ENCODE results near the gene PLEKHG2.

The PLEKHG2 gene

DNA sequence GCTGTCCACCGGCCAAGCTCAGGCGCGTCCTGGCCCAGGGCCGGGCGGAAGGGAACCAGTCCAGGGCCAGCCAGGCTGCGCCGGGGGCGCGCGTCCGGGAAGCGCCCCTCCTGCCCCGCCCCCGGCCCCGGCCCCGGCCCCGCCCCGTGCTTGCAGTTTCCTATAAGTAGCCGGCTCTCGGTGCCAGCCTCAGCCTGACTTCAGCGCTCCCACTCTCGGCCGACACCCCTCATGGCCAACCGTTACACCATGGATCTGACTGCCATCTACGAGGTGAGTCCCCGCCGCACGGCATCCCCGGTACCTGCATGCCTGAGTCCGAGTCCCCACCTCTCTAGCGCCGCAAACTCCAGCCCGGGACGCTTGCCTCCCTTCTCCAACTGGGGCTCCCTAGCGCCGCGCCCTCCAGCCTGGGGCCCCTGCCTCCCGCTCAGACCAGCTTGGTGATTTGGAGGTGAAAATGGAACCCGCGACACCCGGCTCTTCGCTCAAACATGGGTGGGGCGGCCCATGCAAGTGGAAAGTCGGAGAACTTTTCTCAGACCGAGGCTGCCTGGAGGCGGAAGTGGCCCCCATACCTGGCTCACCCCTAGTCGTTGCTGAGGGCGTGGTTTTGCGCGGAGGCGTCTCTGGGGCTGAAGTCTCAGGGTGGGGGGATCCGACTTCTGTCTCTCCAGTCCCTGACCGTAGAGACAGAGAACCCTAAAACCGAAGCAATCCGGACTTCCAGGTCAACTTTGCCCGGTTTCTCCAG lies 5.6 kb upstream of the PLEKHG2 start, which contains the start of gene ZFP36:
Gene ZFP36, plus strand, starts transcription at position 192 of the 754 bp plus-strand sequence. Its CDS starts 58 bp downstream, at position 250.
- DNase-seq (ENCODE audit: low read depth), result peak; percentile 87

DNA sequence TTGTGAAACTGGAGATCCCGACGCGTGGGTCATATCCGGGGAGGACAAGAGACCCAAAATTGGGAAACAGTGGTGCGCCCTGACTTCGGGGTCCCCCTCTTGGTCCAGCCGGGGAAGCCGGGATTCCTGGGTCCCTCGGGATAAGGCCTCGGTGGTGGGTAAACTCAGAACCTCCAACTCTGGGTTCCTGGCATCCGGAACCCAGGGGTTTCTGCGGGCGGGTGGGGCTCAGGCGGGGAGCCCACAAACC lies 5.1 kb upstream of the PLEKHG2 start:
- DNase-seq (ENCODE audit: low read depth), result no peak

GRCh38 chr19:39407660-39408391 lies 4.6 kb upstream of the PLEKHG2 start:
- peak; percentile 24 for DNase-seq (ENCODE audit: low read depth)

- peak; percentile 56 for DNase-seq (ENCODE audit: low read depth)
Observed at GRCh38 chr19:39408392-39409207, 3.9 kb upstream of the PLEKHG2 start.

GRCh38 chr19:39409208-39410016 lies 3.1 kb upstream of the PLEKHG2 start:
- DNase-seq (ENCODE audit: low read depth), result peak; percentile 74

DNA sequence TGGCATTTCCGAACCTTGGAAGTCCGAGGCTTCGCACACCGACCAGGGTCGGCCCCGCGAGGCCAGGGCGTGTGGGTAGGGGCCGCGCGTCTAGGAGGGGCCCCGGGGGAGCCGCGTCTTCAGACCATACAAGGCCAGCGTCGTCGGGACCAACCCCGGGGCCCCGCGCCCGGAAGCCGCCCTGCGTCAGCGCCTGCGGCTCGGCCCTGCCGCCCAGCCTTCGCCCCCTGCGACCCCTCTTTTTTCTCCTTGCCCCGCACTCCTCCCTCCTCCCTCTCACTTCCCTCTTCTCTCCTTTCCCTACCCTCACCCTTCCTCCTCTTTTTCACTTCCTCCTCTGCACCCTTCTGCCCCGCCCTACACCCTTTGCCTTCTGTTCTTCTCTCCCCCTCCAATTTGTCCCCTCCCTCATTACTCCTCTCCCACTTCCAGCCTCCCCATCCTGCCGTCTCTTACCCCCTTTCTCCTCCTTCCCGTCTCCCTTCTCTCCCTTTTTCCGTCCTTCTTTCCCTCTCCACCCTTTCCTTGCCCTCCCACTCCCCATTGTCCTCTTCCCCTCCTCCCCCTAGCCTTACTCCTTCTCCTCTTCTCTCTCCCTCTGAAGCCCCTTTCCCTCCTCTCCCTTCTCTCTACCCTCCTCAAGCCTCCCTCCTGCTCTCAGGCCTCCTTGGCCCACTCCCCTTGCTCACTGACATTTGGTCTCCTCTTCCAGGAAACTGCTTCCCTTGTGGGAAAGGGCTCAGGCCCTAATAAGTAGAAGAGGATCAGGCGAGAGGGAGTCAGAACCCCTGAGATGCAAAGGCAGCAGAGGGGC lies 2.2 kb upstream of the PLEKHG2 start:
- peak; percentile 68 for DNase-seq (ENCODE audit: low read depth)

DNA sequence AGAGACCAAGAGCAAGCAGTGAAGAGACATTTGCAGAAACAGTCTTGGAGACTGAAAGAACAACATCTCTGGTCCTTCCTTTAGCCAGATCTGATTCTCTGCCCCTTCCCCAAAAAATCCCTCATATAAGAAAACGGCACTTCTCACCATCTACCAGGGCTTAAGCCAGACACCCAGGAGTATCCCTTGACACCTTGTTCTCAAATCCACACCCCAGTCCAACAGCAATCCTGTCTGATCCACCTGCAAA lies 1.7 kb upstream of the PLEKHG2 start:
- no peak for DNase-seq (ENCODE audit: low read depth)

- peak; percentile 52 for DNase-seq (ENCODE audit: low read depth)
Observed at GRCh38 chr19:39411081-39411831, 1.2 kb upstream of the PLEKHG2 start.

DNA sequence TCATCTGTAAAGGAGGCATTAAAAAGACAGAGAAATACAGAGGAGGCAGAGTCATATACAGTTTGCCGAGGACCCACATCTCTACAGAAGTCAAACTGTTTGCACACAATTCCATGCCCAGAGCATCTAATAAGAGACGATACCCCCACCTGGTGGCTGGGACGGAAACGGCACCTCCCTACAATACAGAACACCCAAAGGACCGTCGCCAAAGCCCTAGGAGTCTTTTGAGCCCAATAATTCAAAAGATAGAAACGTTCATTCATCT lies 703 bp upstream of the PLEKHG2 start:
- peak; percentile 94 for DNase-seq (ENCODE audit: low read depth)

DNA sequence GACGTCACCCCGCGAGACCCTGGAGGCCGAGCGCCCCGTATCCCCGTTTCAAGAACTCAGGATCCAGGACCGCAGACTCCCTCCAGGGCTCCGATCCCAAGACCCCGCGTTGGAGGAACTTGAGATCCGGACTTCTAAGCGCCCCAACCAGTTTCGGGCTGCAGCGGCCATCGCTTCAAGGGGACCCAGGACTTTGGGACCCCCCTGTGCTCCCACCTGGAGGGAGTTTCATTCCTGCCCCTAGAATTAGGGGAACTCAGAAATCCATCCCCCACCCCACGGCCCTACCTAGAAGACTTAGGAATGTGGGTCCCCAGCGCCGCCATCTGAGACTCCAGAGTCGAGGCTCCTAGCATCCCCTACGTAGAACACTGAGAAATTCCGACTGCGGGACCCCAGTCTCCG lies 400 bp downstream of the PLEKHG2 start:
- no peak for DNase-seq (ENCODE audit: low read depth)

DNA sequence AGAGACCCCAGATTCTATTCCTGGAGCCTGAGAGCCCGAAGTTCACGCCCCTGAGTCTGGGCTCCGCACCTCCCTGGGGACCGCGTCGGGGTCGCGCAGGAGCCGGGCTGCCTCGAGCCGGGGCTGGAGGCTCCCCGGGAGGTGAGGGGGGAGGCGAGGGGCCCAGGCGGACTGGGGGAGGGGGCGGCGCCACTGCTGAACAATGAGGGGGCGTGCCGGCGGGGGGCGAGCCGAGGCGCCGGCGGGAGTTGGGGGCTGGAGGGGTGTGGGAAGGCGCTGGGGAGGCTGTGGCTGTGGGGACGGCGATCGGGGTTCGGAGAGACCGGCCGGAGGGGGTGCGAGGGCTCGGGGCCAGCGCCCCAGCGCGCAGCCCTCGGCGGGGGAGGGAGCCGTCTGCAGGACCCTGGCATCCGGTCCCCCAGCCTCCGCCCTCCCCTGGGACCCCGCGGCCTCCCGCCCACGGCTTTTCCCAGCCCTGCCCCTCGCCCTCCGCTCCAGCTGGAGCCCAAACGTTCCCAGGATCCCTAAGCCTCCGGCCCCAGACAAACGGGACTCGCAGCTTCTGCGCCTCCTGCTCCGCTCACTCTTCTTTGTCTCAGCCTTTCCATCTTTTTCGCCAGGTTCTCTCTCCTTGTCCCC lies 922 bp downstream of the PLEKHG2 start:
- DNase-seq (ENCODE audit: low read depth), result peak; percentile 64

- peak; percentile 41 for DNase-seq (ENCODE audit: low read depth)
Observed at GRCh38 chr19:39413911-39414608, 1.6 kb downstream of the PLEKHG2 start.

- no peak for DNase-seq (ENCODE audit: low read depth)
Observed at GRCh38 chr19:39415111-39416046, 2.9 kb downstream of the PLEKHG2 start.

DNA sequence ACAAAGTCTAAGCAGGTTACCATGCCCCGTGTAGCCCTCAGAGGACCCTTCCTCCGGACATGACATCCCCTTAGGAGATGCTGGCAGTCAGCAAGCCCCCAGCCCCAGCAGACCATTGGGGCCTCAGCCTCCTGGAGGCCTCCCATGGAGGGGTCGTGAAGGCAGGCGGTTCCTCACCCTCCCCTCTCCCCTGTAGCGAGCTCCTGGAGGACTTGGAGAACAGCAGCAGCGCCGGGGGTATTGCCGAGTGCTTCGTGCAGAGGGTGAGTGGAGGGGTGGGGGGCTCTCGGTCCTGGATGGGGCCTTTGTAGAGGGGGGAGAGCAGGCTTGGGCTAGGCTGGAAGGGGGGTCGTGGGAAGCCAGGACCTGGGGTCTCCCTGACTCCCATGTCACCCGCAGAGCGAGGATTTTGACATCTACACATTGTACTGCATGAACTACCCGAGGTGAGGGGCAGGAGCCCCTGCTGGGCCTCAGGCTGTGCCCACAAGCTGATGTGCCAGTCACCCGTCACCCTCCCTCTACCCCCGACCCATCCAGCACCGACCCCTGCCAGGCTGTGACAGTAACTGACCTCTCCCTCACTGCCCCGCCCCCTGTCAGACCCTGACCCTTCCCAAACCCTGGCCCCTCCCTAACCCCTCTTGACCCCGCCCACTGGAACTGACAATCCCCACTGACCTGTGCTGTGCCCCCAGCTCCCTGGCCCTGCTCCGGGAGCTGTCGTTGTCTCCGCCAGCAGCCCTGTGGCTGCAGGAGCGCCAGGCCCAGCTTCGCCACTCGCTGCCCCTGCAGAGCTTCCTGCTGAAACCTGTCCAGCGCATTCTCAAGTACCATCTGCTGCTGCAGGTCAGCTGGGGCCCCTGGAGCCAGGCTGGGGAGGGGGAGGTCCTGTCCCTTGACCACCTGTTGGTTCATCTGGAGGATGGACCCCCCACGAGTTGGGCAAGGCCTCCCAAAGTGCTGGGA lies 4.0 kb downstream of the PLEKHG2 start:
- no peak for DNase-seq (ENCODE audit: low read depth)

DNA sequence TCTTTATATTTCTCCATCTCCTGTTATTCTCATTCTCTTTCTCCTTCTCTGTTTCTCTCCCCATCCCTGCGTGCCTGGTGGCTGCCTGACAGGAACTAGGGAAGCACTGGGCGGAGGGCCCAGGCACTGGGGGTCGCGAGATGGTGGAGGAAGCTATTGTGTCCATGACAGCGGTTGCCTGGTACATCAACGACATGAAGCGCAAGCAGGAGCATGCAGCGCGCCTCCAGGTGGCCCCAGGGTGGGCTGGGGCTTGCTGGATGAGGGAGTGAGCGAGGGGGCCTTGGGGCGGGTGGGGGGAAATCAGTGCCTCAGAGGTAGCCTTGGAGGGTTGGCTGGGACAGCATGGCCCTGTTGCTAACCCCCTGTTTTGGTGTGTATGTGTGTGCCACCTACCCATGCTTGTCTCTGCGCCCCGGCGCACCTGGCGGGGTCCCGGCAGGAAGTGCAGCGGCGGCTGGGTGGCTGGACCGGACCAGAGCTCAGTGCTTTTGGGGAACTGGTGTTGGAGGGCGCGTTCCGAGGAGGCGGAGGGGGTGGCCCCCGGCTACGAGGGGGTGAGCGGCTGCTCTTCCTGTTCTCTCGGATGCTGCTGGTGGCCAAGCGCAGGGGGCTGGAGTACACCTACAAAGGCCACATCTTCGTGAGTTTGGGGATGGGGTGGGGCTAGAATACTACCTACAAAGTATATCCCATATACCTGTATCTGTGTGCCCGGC lies 5.2 kb downstream of the PLEKHG2 start:
- DNase-seq (ENCODE audit: low read depth), result no peak

DNA sequence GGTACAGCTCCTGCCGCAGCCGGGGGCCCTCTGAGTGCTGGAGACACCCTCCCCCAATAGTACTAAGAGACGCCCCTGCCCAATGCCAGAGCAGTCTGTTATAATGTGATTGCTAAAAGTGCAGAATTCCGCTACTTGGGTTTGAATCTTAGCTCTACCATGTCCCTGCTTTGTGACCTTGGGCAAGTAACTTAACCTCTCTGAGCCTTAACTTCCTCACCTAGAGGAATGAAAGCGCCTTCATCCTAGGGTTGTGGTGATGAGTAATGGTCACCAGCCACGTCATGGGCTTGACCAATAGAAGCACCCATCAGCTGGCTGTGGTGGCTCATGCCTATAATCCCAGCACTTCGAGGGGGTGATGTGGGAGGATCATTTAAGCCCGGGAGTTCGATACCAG lies 6.5 kb downstream of the PLEKHG2 start:
- DNase-seq (ENCODE audit: low read depth), result no peak

- DNase-seq (ENCODE audit: low read depth), result no peak
Observed at GRCh38 chr19:39420769-39421168, 8.3 kb downstream of the PLEKHG2 start.
